Activated CD8-positive, alpha-beta T cell treated with anti-CD3 and anti-CD28 coated beads for 36 hours (primary cell): ENCODE measurements around the gene CELA3B. TPM values are rescaled to one million over a fixed set of nuclear protein-coding genes. Genes with fewer than 3 reads are reported as not detected.
A peak's percentile ranks its signal among the peaks of the same experiment; 100 is the strongest.
"Not testable (repeated sequence)": the region's sequence is repeated elsewhere in the genome, so short reads cannot be mapped to it uniquely, and the experiment has no call there.

Source experiments
- ATAC-seq: fragments of 200-7000 bp; cut with Tn5 transposase; one replicate; pipeline ENCODE4 v1.10.0; 2021; ENCODE audit warnings: mild to moderate bottlenecking, moderate library complexity
- CTCF ChIA-PET: fragments of 350-600 bp; sonication (Branson Sonifier 250); formaldehyde crosslinking; loops from one replicate; lab custom pipeline; 2021; ENCODE audit warnings: antibody characterized with exemption; lab: Charles Lee
- POLR2A ChIA-PET: fragments of 350-600 bp; sonication (Branson Sonifier 250); formaldehyde crosslinking; loops from one replicate; lab custom pipeline; 2021; ENCODE audit warnings: antibody characterized with exemption; lab: Charles Lee
- DNase-seq: peaks from one replicate; pipeline ENCODE4 v3.0.0-alpha.2; 2020
- H3K27ac Mint-ChIP-seq: one replicate; pipeline ENCODE4 v1.8.0; 2021; ENCODE audit warnings: mild to moderate bottlenecking, mixed read lengths
- H3K27me3 Mint-ChIP-seq: one replicate; pipeline ENCODE4 v1.8.0; 2021; ENCODE audit warnings: mixed read lengths
- H3K36me3 Mint-ChIP-seq: one replicate; pipeline ENCODE4 v1.8.0; 2021; ENCODE audit warnings: low read depth, mixed read lengths
- H3K4me1 Mint-ChIP-seq: one replicate; pipeline ENCODE4 v1.8.0; 2021; ENCODE audit warnings: low read depth, mixed read lengths
- H3K4me3 Mint-ChIP-seq: one replicate; pipeline ENCODE4 v1.8.0; 2021; ENCODE audit warnings: mild to moderate bottlenecking, moderate library complexity, mixed read lengths
- H3K9me3 Mint-ChIP-seq: one replicate; pipeline ENCODE4 v1.8.0; 2021; ENCODE audit warnings: mixed read lengths
- intact Hi-C: fragments of 100-400 bp; cut with micrococcal nuclease; formaldehyde crosslinking; loops from one replicate; pipeline ENCODE4 v1.10.0; 2022
- total RNA-seq, 2 experiments: library from RNA; stranded (reverse); gene quantifications; one replicate each; pipeline ENCODE4 v1.2.3, GENCODE V29; 2021

CELA3B gene
- total RNA-seq, 2 experiments from 2014 or later: not detected

DNA sequence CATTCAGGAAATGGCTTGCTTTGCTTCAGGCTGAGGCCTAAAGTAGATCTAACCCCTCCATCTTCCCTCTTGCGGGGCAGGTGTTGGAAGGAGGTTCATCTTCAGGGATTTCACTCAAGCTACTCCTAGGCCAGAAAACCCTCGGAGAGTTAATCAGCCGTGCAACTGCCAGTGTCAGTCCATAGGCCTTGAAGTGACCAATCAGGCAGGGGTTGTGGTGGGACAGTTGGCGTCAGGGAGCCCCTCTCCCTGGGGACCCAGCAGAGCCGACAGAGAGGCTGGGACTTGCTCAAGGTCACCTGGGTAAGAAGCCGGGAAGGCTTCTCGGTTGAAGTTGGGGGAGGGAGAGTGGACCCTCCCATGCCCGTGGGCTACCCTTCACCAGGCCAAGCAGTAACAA lies 2.9 kb upstream of the CELA3B start:
- ATAC-seq, CTCF ChIA-PET, H3K36me3 Mint-ChIP-seq, H3K4me1 Mint-ChIP-seq, DNase-seq, H3K4me3 Mint-ChIP-seq, H3K27me3 Mint-ChIP-seq, intact Hi-C loops, H3K27ac Mint-ChIP-seq, POLR2A ChIA-PET, H3K9me3 Mint-ChIP-seq: not testable (repeated sequence)

DNA sequence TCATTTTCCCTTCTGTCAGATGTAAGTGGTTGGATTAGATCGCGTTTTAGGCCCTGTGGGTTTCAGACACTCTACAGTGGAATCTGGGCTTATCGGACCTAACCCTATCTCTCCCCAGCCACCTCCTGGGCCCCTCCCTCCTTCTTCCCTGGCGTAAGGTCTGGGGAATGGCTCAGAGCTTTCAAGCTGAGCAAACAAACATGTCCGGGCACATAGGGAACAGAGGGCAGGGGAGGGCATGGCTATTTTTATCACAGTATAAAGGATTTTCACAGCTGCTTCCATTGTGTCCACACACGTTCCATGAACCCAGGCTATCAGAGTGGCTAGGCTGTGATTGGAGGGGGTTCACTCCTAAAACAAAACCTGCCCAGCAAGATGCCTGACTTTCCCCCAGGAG lies 2.1 kb upstream of the CELA3B start:
- H3K36me3 Mint-ChIP-seq, H3K9me3 Mint-ChIP-seq, CTCF ChIA-PET, POLR2A ChIA-PET, intact Hi-C loops, ATAC-seq, H3K27ac Mint-ChIP-seq, H3K4me1 Mint-ChIP-seq, H3K4me3 Mint-ChIP-seq, H3K27me3 Mint-ChIP-seq, DNase-seq: not testable (repeated sequence)

DNA sequence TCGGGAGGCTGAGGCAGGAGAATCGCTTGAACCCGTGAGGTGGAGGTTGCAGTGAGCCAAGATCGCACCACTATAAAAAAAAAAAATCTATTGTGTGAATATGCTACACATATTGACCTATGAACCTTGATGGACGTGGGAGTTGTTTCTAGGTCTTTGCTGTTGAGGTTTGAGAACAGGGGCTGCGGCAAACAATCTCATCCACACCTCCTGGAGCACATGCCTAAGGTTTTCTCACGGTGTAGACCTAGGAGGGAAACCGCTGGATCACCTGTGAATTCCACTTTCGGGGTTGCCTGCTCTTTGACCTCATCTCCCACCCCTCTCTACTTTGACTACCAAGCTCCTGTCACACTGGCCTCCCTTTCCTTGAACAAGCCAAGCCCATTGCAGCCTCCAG lies 1.5 kb upstream of the CELA3B start:
- H3K9me3 Mint-ChIP-seq, POLR2A ChIA-PET, H3K4me1 Mint-ChIP-seq, H3K4me3 Mint-ChIP-seq, CTCF ChIA-PET, ATAC-seq, intact Hi-C loops, H3K27ac Mint-ChIP-seq, H3K36me3 Mint-ChIP-seq, H3K27me3 Mint-ChIP-seq, DNase-seq: not testable (repeated sequence)

DNA sequence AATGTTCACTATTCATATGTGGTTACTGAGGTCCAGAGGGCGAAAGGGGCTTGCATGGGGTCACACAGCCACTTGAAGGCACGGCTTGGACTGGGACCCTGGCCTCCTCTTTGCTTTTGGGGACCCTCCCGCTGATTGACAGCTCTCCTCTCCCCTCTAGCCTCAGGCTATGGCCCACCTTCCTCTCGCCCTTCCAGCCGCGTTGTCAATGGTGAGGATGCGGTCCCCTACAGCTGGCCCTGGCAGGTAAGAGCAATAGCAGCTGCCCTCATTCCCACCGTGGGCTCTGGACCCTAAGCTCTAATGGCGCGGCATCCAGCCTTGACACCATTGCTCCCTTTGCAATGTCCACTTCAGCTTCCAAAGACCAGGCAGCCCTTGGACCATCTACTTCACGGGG lies 1.4 kb downstream of the CELA3B start:
- ATAC-seq, H3K27ac Mint-ChIP-seq, H3K4me3 Mint-ChIP-seq, H3K36me3 Mint-ChIP-seq, DNase-seq, H3K27me3 Mint-ChIP-seq, H3K9me3 Mint-ChIP-seq, POLR2A ChIA-PET, H3K4me1 Mint-ChIP-seq, CTCF ChIA-PET, intact Hi-C loops: not testable (repeated sequence)

DNA sequence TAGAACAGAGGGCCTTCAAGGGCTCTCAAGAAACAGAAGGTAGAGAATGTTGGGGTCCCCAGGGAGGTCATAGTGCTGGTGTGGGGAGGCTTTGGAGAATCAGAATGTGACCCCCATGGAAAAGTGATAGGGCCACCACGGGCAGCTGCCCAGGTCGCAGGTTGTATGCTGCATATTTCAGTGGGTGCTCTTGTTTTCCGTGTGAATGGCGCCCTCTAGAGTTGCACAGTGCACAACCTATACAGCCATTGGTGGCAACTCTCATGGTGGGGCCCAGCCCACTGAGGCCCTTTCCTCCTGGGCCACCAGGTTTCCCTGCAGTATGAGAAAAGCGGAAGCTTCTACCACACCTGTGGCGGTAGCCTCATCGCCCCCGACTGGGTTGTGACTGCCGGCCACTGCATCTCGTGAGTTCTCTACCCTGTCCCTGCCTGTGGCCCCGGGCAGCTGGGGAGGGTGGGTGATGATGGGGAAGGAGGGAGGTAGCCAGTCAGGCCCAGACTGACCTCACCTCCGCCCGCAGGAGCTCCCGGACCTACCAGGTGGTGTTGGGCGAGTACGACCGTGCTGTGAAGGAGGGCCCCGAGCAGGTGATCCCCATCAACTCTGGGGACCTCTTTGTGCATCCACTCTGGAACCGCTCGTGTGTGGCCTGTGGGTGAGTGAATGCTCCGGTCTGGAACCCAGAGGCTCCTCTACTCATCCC lies 3.8 kb downstream of the CELA3B start:
- POLR2A ChIA-PET, H3K36me3 Mint-ChIP-seq, intact Hi-C loops, H3K4me1 Mint-ChIP-seq, H3K4me3 Mint-ChIP-seq, H3K9me3 Mint-ChIP-seq, CTCF ChIA-PET, H3K27me3 Mint-ChIP-seq, H3K27ac Mint-ChIP-seq: not testable (repeated sequence)
- ATAC-seq: peak; percentile 81
- DNase-seq: peak; percentile 57

DNA sequence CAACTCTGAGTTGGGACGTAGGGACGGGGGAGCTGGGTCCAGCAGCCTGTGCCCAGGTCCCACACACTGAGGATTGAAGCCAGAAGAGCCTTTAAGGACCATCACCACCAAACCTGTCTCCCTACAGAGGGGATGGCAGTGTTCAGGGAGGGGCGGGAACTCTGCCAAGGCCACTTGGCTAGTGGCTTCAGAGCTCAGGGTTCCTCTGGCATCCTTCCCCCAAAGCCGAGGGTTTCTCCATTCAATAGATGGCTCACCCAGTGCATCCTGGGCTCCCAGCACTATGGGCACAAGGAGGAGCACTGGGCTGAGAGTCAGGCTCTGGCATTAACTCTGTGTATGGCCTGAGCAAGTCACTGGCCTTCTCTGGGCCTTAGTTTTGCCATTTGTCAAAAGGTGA lies 4.4 kb downstream of the CELA3B start:
- H3K27me3 Mint-ChIP-seq, H3K27ac Mint-ChIP-seq, ATAC-seq, H3K4me1 Mint-ChIP-seq, POLR2A ChIA-PET, DNase-seq, intact Hi-C loops, H3K4me3 Mint-ChIP-seq, CTCF ChIA-PET, H3K9me3 Mint-ChIP-seq, H3K36me3 Mint-ChIP-seq: not testable (repeated sequence)

DNA sequence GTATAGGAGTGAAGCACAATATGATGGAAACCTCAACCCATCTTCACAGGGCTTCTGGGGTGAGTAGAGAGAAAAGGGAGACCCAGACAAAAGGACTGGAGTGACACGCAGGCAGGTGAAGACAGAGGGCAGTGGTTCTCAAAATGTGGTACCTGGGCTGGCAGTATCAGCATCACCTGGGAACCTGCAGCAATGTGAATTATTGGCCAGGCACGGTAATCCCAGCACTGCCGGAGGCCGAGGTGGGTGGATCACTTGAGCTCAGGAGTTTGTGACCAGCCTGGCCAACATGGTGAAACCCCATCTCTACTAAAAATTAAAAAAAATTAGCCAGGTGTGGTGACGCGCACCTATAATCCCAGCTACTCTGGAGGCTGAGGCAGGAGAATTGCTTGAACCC lies 5.3 kb downstream of the CELA3B start:
- intact Hi-C loops, H3K4me1 Mint-ChIP-seq, POLR2A ChIA-PET, DNase-seq, H3K4me3 Mint-ChIP-seq, H3K27ac Mint-ChIP-seq, H3K9me3 Mint-ChIP-seq, CTCF ChIA-PET, H3K27me3 Mint-ChIP-seq, H3K36me3 Mint-ChIP-seq, ATAC-seq: not testable (repeated sequence)

DNA sequence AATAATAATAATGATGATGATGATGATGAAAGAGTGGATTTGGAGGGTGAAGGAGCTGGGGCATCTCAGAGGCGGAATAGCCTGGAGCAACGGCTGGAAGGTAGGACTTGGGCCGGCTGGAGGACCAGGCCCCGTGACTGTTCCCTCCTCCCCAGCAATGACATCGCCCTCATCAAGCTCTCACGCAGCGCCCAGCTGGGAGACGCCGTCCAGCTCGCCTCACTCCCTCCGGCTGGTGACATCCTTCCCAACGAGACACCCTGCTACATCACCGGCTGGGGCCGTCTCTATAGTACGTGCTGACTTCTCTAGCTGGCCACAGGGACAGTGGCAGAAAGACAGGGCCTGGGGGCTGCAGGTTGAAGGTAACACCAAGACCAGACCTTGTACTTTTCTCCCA lies 6.7 kb downstream of the CELA3B start:
- CTCF ChIA-PET: interaction anchor here (1.1 kb wide), 1 partner anchor 122 kb away, joined by 4 read pairs; no protein-coding TSS in a partner anchor
- H3K4me3 Mint-ChIP-seq, ATAC-seq, H3K36me3 Mint-ChIP-seq, H3K9me3 Mint-ChIP-seq, H3K4me1 Mint-ChIP-seq, H3K27me3 Mint-ChIP-seq, DNase-seq, POLR2A ChIA-PET, intact Hi-C loops, H3K27ac Mint-ChIP-seq: not testable (repeated sequence)

DNA sequence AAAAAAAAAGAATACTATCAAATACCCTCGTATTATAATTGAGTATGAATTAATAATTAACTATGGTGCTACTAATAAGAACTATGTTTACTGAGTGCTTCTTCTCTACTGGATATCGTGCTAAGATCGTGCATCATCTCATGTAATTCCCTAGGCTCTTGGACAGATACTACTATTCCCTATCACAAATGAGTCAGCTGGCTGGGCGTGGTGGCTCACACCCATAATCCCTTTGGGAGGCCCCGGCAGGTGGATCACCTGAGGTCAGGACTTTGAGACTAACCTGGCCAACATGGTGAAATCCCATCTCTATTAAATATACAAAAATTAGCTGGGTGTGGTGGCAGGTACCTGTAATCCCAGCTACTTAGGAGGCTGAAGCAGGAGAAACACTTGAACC lies 9.1 kb downstream of the CELA3B start:
- H3K9me3 Mint-ChIP-seq, CTCF ChIA-PET, H3K4me1 Mint-ChIP-seq, H3K27me3 Mint-ChIP-seq, intact Hi-C loops, ATAC-seq, H3K4me3 Mint-ChIP-seq, H3K36me3 Mint-ChIP-seq, POLR2A ChIA-PET, H3K27ac Mint-ChIP-seq, DNase-seq: not testable (repeated sequence)

DNA sequence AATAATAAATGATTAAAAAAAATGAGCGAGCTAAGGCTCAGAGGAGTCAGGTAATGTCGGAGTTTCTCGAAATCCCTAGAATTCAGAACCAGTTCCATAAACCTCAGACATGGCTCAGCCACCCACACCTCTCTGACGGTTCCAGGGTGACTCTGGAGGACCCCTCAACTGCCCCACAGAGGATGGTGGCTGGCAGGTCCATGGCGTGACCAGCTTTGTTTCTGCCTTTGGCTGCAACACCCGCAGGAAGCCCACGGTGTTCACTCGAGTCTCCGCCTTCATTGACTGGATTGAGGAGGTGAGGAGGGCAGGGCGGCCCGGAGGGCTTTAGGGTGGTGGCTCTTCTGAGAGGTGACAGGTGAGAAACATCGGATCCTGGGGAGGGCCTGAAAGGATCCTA lies 9.6 kb downstream of the CELA3B start:
- DNase-seq, H3K9me3 Mint-ChIP-seq, H3K4me3 Mint-ChIP-seq, H3K36me3 Mint-ChIP-seq, H3K4me1 Mint-ChIP-seq, POLR2A ChIA-PET, ATAC-seq, CTCF ChIA-PET, intact Hi-C loops, H3K27ac Mint-ChIP-seq, H3K27me3 Mint-ChIP-seq: not testable (repeated sequence)

DNA sequence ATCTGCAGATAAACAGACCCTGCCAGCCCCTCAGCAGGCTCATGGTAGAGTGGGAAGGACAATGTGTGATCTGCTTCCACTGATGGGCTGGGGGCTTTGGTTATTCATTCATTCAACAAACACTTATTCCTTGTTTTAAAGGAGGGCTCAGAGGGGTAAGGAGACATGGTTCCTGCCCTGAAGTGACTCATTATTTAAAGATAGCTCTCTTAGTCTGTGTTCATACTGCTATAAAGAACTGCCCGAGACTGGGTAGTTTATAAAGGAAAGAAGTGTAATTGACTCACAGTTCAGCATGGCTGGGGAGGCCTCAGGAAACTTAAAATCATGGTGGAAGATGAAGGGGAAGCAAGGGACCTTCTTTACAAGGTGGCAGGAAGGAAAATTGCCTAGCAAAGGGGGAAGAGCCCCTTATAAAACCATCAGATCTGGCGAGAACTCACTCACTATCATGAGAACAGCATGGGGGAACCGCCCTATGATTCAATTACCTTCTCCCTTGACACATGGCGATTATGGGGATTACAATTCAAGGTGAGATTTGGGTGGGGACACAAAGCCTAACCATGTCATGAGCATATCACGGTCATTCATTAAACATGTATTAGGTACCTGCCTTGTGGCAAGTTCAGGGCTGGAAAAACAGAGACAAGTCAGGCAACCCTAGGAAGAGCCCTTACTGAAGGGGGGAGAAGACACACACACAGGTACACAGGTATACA lies 13.0 kb downstream of the CELA3B start:
- H3K4me3 Mint-ChIP-seq, H3K36me3 Mint-ChIP-seq, H3K27ac Mint-ChIP-seq, POLR2A ChIA-PET, H3K9me3 Mint-ChIP-seq, DNase-seq, H3K27me3 Mint-ChIP-seq, ATAC-seq, CTCF ChIA-PET, intact Hi-C loops, H3K4me1 Mint-ChIP-seq: not testable (repeated sequence)

DNA sequence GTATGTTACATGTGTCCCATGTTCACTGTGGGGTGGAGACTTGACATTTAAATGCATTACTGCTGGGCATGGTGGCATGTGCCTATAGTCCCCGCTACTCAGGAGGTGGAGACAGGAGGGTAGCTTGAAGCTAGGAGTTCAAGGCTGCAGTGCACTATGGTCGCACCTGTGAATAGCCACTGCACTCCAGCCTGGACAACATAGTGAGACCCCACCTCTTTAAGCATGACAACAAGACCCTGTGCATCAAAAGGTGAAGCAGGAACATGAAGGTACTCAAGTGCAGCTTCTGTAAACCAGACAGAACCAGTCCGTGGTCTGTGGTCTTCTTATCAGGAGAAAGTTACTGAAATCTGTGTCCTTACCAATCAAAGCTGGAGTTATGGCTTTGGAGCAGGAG lies 15.4 kb downstream of the CELA3B start:
- H3K4me1 Mint-ChIP-seq, H3K9me3 Mint-ChIP-seq, DNase-seq, H3K36me3 Mint-ChIP-seq, H3K27ac Mint-ChIP-seq, H3K27me3 Mint-ChIP-seq, H3K4me3 Mint-ChIP-seq, CTCF ChIA-PET, ATAC-seq, POLR2A ChIA-PET, intact Hi-C loops: not testable (repeated sequence)
